Hepatocyte (in vitro differentiated cells): ENCODE results near the gene SLC12A8. TPM values are rescaled to one million over a fixed set of nuclear protein-coding genes. Genes with fewer than 3 reads are reported as not detected.

Experiments
- DNase-seq: peaks from one replicate; pipeline ENCODE4 v3.0.0-alpha.2; 2016; ENCODE audit warnings: low spot score
- H2AFZ ChIP-seq: fragments of 200-600 bp; sonication (generic); 2 replicates; pipeline ENCODE4 v1.6.0; 2016; ENCODE audit warnings: antibody characterized with exemption, mild to moderate bottlenecking
- H3K27ac ChIP-seq: fragments of 200-600 bp; sonication (generic); 2 replicates; pipeline ENCODE4 v1.5.1; 2016; ENCODE audit warnings: mild to moderate bottlenecking
- H3K27me3 ChIP-seq: fragments of 200-600 bp; sonication (generic); 2 replicates; pipeline ENCODE4 v1.6.1; 2016
- H3K36me3 ChIP-seq: fragments of 200-600 bp; sonication (generic); replicated peaks from 2 replicates; pipeline ENCODE4 v1.5.1; 2016; ENCODE audit warnings: low read depth; ENCODE audit not compliant: insufficient read depth
- H3K4me1 ChIP-seq: fragments of 200-600 bp; sonication (generic); 2 replicates; pipeline ENCODE4 v1.5.1; 2016; ENCODE audit warnings: mild to moderate bottlenecking, moderate library complexity; ENCODE audit not compliant: insufficient read depth
- H3K4me2 ChIP-seq: fragments of 200-600 bp; sonication (generic); 2 replicates; pipeline ENCODE4 v1.6.0; 2016
- H3K4me3 ChIP-seq: fragments of 200-600 bp; sonication (generic); 2 replicates; pipeline ENCODE4 v1.5.1; 2016; ENCODE audit warnings: mild to moderate bottlenecking
- H3K79me2 ChIP-seq: fragments of 200-600 bp; sonication (generic); 2 replicates; pipeline ENCODE4 v1.6.0; 2017; ENCODE audit warnings: mild to moderate bottlenecking
- H3K9me2 ChIP-seq: fragments of 200-600 bp; sonication (generic); replicated peaks from 2 replicates; pipeline ENCODE4 v1.6.0; 2017; ENCODE audit warnings: mild to moderate bottlenecking; ENCODE audit not compliant: insufficient read depth
- H3K9me3 ChIP-seq: fragments of 200-600 bp; sonication (generic); 2 replicates; pipeline ENCODE4 v1.5.1; 2016; ENCODE audit warnings: low read depth, mild to moderate bottlenecking
- H4K20me1 ChIP-seq: fragments of 200-600 bp; sonication (generic); 2 replicates; pipeline ENCODE4 v1.6.0; 2016; ENCODE audit warnings: mild to moderate bottlenecking; ENCODE audit not compliant: insufficient read depth, poor library complexity, severe bottlenecking
- EZH2 ChIP-seq: fragments of 200-600 bp; sonication (generic); IDR thresholded peaks from 2 replicates; pipeline ENCODE4 v1.6.1; 2016; ENCODE audit warnings: antibody characterized with exemption, mild to moderate bottlenecking, borderline replicate concordance
- EZH2phosphoT487 ChIP-seq: fragments of 200-600 bp; sonication (generic); IDR thresholded peaks from one replicate; pipeline ENCODE4 v1.6.1; 2018; ENCODE audit warnings: antibody characterized with exemption, mild to moderate bottlenecking, low read depth, moderate library complexity; ENCODE audit not compliant: unreplicated experiment, severe bottlenecking
- WGBS: methylation state at CpG from one replicate; pipeline ENCODE4 v1.1.6; 2016; ENCODE audit warnings: low lambda C conversion rate; ENCODE audit errors: missing lambda C conversion rate; 5-methylcytosine and 5-hydroxymethylcytosine counted together
- polyA plus RNA-seq: library from polyadenylated mRNA; unstranded; fragments of >200 nt; fragmentation: Nextera tagmentation; extraction: Ambion mirVana; gene quantifications from 2 replicates; pipeline ENCODE4 v1.2.1, GENCODE V29; 2016
- total RNA-seq: library from RNA; depleted of rRNA; stranded (reverse); fragments of >200 nt; gene quantifications from 2 replicates; pipeline ENCODE4 v1.2.3, GENCODE V29; 2014
- TF ChIP-seq, protein P1 (sequence below): fragments of 200-600 bp; sonication (generic); IDR thresholded peaks from 2 replicates; pipeline ENCODE4 v1.5.1; 2016; ENCODE audit warnings: antibody characterized with exemption, mild to moderate bottlenecking; ENCODE audit not compliant: poor library complexity

Gene SLC12A8
- total and polyA plus RNA-seq, 2 experiments from 2014 or later: 18.9 to 20.0 TPM

DNA sequence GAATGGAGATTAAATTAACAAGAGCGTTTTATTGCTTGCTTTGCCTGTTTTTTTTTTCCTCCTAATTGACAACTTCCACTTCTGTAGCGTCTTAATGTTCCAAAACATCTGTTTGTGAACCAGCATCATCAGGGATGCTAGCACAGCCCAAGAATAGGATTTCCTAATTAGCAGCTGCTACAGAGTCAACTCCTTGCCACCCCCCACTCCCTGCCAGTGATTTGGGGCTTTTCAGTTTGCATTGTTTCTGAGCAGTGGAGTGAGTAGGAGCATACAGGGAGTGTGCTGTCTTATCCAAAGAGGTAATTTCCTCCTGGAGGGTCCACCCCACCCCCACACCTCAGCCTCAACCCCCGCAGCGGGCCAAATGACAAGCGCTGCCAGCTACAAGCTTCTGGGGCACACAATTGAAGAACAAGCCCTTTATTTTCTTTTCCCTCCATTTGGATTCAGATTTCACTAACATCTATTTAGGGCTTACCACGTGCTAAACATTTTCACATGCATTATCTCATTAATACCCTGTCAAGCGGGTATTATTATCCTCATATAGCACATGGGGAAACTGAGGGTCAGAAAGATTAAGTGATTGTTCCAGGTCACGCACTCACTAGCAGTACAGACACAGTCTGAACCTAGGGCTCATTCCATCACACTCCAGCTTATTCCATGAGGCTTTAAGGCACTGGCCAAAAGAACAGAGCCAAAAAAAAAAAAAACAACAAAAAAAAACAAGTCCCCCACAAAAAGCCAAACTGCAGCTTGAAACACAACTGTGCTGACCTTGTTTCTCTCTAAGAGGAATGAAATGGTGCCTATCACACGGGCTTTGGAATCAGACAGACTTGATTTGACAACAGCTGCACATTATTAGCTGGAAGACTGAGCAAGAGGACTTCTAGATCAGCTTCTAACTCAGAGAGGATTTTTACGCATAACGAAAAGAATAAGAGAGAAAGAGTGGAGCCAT lies 173.1 kb downstream of the SLC12A8 start:
- H2AFZ ChIP-seq: no peak overlapping the region
- H3K9me2 ChIP-seq: no peaks in the 10 kb centered on the region
- peaks cover 48% of the 10 kb centered on the region for H3K79me2 ChIP-seq
- no peaks in the 10 kb centered on the region for H4K20me1 ChIP-seq
- no peaks in the 10 kb centered on the region for H3K27me3 ChIP-seq
- H3K27ac ChIP-seq: peak overlapping the region; percentile 61
- H3K4me2 ChIP-seq: peak overlapping the region; percentile 21
- DNase-seq: no peak
- no peak overlapping the region for H3K4me3 ChIP-seq
- peaks cover 4% of the 10 kb centered on the region for H3K9me3 ChIP-seq
- WGBS: 60% methylated on average over 11 of the region's 11 CpGs
- no peaks in the 10 kb centered on the region for H3K36me3 ChIP-seq
- H3K4me1 ChIP-seq: peaks cover 32% of the 10 kb centered on the region
- TF ChIP-seq EZH2phosphoT487 (no peak), EZH2 (no peak)
- TF ChIP-seq, protein P1, sequence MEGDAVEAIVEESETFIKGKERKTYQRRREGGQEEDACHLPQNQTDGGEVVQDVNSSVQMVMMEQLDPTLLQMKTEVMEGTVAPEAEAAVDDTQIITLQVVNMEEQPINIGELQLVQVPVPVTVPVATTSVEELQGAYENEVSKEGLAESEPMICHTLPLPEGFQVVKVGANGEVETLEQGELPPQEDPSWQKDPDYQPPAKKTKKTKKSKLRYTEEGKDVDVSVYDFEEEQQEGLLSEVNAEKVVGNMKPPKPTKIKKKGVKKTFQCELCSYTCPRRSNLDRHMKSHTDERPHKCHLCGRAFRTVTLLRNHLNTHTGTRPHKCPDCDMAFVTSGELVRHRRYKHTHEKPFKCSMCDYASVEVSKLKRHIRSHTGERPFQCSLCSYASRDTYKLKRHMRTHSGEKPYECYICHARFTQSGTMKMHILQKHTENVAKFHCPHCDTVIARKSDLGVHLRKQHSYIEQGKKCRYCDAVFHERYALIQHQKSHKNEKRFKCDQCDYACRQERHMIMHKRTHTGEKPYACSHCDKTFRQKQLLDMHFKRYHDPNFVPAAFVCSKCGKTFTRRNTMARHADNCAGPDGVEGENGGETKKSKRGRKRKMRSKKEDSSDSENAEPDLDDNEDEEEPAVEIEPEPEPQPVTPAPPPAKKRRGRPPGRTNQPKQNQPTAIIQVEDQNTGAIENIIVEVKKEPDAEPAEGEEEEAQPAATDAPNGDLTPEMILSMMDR: no peak

DNA sequence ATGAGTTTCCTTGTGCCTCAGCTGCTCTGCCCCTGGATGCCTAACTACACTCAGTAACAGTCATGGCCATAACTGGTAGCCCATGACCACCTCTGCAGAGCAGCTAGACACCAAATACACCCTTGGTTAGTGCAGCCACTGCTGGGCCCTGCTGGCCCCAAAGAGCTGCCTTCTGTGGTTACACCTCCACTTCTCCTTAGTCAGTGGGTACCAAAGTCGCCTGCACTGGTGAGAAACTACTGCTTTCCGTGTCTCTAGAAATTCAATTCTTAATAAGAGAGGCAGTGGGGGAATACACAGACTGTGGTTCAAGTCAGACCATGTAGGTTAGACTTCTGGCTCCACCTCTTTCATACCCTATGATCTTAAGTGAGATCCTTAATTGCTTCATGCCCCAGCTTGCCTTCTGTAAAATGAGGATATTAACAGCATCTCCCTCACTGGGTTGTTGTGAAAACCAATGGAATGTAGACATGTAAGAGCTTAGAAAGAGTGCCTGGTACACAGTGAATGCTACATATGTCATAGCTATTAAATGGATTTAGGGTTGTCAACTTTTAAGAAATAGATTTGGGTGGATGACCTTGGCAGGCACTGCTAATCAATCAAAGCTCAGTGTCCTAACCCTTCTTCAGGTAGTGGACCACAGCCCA lies 174.9 kb downstream of the SLC12A8 start:
- Histone ChIP-seq H3K79me2 (peaks cover 46% of the 10 kb centered on the region), H3K27ac (no peak overlapping the region), H4K20me1 (no peaks in the 10 kb centered on the region), H2AFZ (no peak overlapping the region), H3K9me3 (peaks cover 4% of the 10 kb centered on the region), H3K4me2 (no peak overlapping the region), H3K36me3 (no peaks in the 10 kb centered on the region), H3K27me3 (no peaks in the 10 kb centered on the region), H3K4me3 (no peak overlapping the region), H3K4me1 (peaks cover 17% of the 10 kb centered on the region), H3K9me2 (no peaks in the 10 kb centered on the region)
- no peak for TF ChIP-seq EZH2phosphoT487
- TF ChIP-seq, protein P1: no peak
- TF ChIP-seq EZH2: no peak
- DNase-seq: no peak
- WGBS: 96% methylated on average over 2 of the region's 2 CpGs

DNA sequence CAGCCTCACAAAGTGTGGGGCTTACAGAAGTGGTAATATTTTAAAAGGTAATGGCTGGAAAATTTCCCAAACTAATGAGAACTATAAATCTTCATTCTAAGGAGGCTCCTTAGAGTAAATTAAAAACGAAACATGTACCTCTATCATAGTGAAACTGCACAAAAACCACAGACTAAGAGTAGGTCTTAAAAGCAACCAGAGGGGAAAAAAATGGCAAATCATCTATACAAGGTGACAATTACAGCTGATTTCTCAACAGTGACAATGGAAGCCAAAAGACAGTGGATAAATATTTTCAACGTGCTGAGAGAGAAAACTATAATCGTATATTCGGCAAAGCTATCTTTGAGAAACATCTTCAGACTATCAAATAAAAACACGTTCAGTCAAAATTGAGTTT lies 177.3 kb downstream of the SLC12A8 start:
- Histone ChIP-seq H3K27me3 (no peaks in the 10 kb centered on the region), H4K20me1 (no peaks in the 10 kb centered on the region), H3K9me2 (no peaks in the 10 kb centered on the region), H3K9me3 (peaks cover 4% of the 10 kb centered on the region), H3K4me3 (no peak overlapping the region), H3K4me2 (no peak overlapping the region), H3K4me1 (peaks cover 14% of the 10 kb centered on the region), H3K36me3 (no peaks in the 10 kb centered on the region), H2AFZ (no peak overlapping the region), H3K79me2 (peaks cover 30% of the 10 kb centered on the region), H3K27ac (no peak overlapping the region)
- no peak for DNase-seq
- TF ChIP-seq EZH2 (no peak), EZH2phosphoT487 (no peak)
- TF ChIP-seq, protein P1: no peak
- 96% methylated on average over 5 of the region's 5 CpGs for WGBS
